DND-41 (cell line): ENCODE data around the gene IQGAP1.

Experiments
- EZH2 ChIP-seq: IDR thresholded peaks from 3 replicates; pipeline ENCODE4 v1.6.1; 2012; ENCODE audit warnings: borderline replicate concordance, low read depth, mild to moderate bottlenecking, moderate library complexity, low read length, inconsistent platforms; ENCODE audit not compliant: severe bottlenecking
- TF ChIP-seq, protein P1 (sequence below): IDR thresholded peaks from 2 replicates; pipeline ENCODE4 v1.5.1; 2012; ENCODE audit warnings: borderline replicate concordance, low read length, moderate library complexity, mild to moderate bottlenecking; ENCODE audit not compliant: poor library complexity, severe bottlenecking; ENCODE audit errors: extremely low read depth

DNA sequence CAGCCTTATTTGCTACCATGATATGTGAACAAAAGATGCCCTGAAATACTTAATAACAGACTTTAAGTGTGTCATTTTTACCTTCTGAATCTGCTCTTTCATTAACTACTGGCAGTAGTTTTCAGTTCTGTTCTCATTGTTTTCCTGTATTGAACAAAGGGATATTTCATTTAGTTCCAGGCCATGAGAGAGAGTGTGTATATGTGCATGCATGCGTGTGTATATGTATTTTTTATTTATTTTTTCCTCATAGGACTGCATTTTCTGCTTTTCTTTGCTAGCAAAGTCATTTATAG lies 94.9 kb downstream of the IQGAP1 start:
- TF ChIP-seq, protein P1, sequence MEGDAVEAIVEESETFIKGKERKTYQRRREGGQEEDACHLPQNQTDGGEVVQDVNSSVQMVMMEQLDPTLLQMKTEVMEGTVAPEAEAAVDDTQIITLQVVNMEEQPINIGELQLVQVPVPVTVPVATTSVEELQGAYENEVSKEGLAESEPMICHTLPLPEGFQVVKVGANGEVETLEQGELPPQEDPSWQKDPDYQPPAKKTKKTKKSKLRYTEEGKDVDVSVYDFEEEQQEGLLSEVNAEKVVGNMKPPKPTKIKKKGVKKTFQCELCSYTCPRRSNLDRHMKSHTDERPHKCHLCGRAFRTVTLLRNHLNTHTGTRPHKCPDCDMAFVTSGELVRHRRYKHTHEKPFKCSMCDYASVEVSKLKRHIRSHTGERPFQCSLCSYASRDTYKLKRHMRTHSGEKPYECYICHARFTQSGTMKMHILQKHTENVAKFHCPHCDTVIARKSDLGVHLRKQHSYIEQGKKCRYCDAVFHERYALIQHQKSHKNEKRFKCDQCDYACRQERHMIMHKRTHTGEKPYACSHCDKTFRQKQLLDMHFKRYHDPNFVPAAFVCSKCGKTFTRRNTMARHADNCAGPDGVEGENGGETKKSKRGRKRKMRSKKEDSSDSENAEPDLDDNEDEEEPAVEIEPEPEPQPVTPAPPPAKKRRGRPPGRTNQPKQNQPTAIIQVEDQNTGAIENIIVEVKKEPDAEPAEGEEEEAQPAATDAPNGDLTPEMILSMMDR = no peak
- TF ChIP-seq EZH2 = no peak
